A549 (cell line): ENCODE results near the gene TSPAN5.

Experiments used
- CEBPB ChIP-seq, 2 experiments: fragments of >200 bp in 1 of 2; sonication (Bioruptor Twin) in 1 of 2; formaldehyde crosslinking in 1 of 2; IDR thresholded peaks; 2 replicates each; pipeline ENCODE4 v1.6.1; 2012 to 2016
- CHD2 ChIP-seq: fragments of 150-350 bp; IDR thresholded peaks from 2 replicates; pipeline ENCODE4 v1.6.1; 2014; ENCODE audit warnings: low read length; ENCODE audit not compliant: partially characterized antibody
- CTCF ChIP-seq: fragments of >200 bp; sonication (Bioruptor Twin); formaldehyde crosslinking; IDR thresholded peaks from 3 replicates; pipeline ENCODE4 v1.5.1; 2016
- EP300 ChIP-seq, 2 experiments: fragments of >200 bp; sonication (Bioruptor Twin); formaldehyde crosslinking; IDR thresholded peaks; 2 replicates in 1 of 2; 3 replicates in 1 of 2; pipeline ENCODE4 v1.6.1; 2016 to 2017
- HEYL ChIP-seq: fragments of 250-450 bp; sonication (Bioruptor Pico); IDR thresholded peaks from 2 replicates; pipeline ENCODE4 v1.8.0; 2021; ENCODE audit warnings: mild to moderate bottlenecking, moderate library complexity
- JUN ChIP-seq, 2 experiments: fragments of >200 bp; sonication (Bioruptor Twin); formaldehyde crosslinking; IDR thresholded peaks; 2 replicates in 1 of 2; 3 replicates in 1 of 2; pipeline ENCODE4 v1.6.1; 2016 to 2017
- MAX ChIP-seq: IDR thresholded peaks from 2 replicates; pipeline ENCODE4 v1.6.1; 2012
- MYC ChIP-seq: IDR thresholded peaks from 2 replicates; pipeline ENCODE4 v1.6.1; 2012; ENCODE audit warnings: mild to moderate bottlenecking, inconsistent platforms, low read length, improper control_type of control experiment, borderline replicate concordance
- POLR2A ChIP-seq: IDR thresholded peaks from 2 replicates; pipeline ENCODE4 v1.6.1; 2012; ENCODE audit warnings: mild to moderate bottlenecking, low read length
- REST ChIP-seq: fragments of 200-600 bp; sonication (generic); IDR thresholded peaks from 2 replicates; pipeline ENCODE4 v1.6.1; 2016; ENCODE audit warnings: antibody characterized with exemption, mild to moderate bottlenecking, moderate library complexity
- RNF2 ChIP-seq: fragments of 200-600 bp; sonication (generic); IDR thresholded peaks from 2 replicates; pipeline ENCODE4 v1.6.1; 2016; ENCODE audit warnings: low read depth, mild to moderate bottlenecking, antibody characterized with exemption, moderate library complexity, borderline replicate concordance
- ZSCAN20 ChIP-seq: fragments of 250-450 bp; sonication (Bioruptor Pico); IDR thresholded peaks from 2 replicates; pipeline ENCODE4 v1.8.0; 2022; ENCODE audit warnings: mild to moderate bottlenecking, moderate library complexity

GRCh38 chr4:98536631-98537030, 121.8 kb downstream of the TSPAN5 start:
- no peak for TF ChIP-seq CTCF
- no peak for TF ChIP-seq CHD2
- no peak for TF ChIP-seq POLR2A
- no peak for TF ChIP-seq MYC
- no peak for TF ChIP-seq RNF2
- no peak for TF ChIP-seq HEYL (CRISPR knock-in tag)
- TF ChIP-seq ZSCAN20 (CRISPR knock-in tag), result no peak
- TF ChIP-seq REST, result no peak
- no peak for TF ChIP-seq MAX
- no peak for TF ChIP-seq CEBPB (IDR thresholded peaks at IDR 0.05)
- TF ChIP-seq EP300 (IDR thresholded peaks at IDR 0.05), result no peak
- no peak for TF ChIP-seq JUN (IDR thresholded peaks at IDR 0.05)
